ENCODE measurements around the gene MSX1.
A peak's percentile ranks its signal among the peaks of the same experiment; 100 is the strongest.

Gene MSX1

GRCh38 chr4:4857001-4857808, 2.3 kb upstream of the MSX1 start:
- no peak for TF ChIP-seq CTCF (IDR thresholded peaks at IDR 0.05)
- DNase-seq, result no peak

GRCh38 chr4:4857809-4858508, 1.5 kb upstream of the MSX1 start:
- H3K27me3 Mint-ChIP-seq (ENCODE audit: low read depth, poor library complexity), result peaks cover 42% of the 10 kb centered on the region

More at GRCh38 chr4:4857001-4857808, 2.3 kb upstream of the MSX1 start:
- peaks cover 84% of the 10 kb centered on the region for H3K4me1 Mint-ChIP-seq
- H3K4me3 Mint-ChIP-seq, result peak overlapping the region; percentile 80
- H3K27me3 Mint-ChIP-seq (ENCODE audit: low read depth, poor library complexity), result peaks cover 39% of the 10 kb centered on the region
- H3K9me3 Mint-ChIP-seq, result no peaks in the 10 kb centered on the region
- H3K36me3 Mint-ChIP-seq (ENCODE audit: low read depth), result no peaks in the 10 kb centered on the region
- peak overlapping the region; percentile 66 for H3K27ac Mint-ChIP-seq

GRCh38 chr4:4858527-4859324, 739 bp upstream of the MSX1 start:
- Mint-ChIP-seq H3K27me3 (ENCODE audit: low read depth, poor library complexity) (peaks cover 44% of the 10 kb centered on the region), H3K4me1 (peaks cover 84% of the 10 kb centered on the region), H3K27ac (no peak overlapping the region), H3K4me3 (peak overlapping the region; percentile 80), H3K9me3 (no peaks in the 10 kb centered on the region), H3K36me3 (ENCODE audit: low read depth) (peaks cover 5% of the 10 kb centered on the region)
- no peak for TF ChIP-seq CTCF (IDR thresholded peaks at IDR 0.05)
- no peak for DNase-seq

More at GRCh38 chr4:4857809-4858508, 1.5 kb upstream of the MSX1 start:
- H3K4me1 Mint-ChIP-seq, result peaks cover 84% of the 10 kb centered on the region
- no peak overlapping the region for H3K27ac Mint-ChIP-seq
- DNase-seq, result no peak
- H3K4me3 Mint-ChIP-seq, result peak overlapping the region; percentile 80
- no peak for TF ChIP-seq CTCF (IDR thresholded peaks at IDR 0.05)
- H3K36me3 Mint-ChIP-seq (ENCODE audit: low read depth), result peaks cover under 1% of the 10 kb centered on the region
- no peaks in the 10 kb centered on the region for H3K9me3 Mint-ChIP-seq

GRCh38 chr4:4859799-4860599, 534 bp downstream of the MSX1 start:
- Mint-ChIP-seq H3K36me3 (ENCODE audit: low read depth) (peaks cover 15% of the 10 kb centered on the region), H3K27ac (no peak overlapping the region), H3K9me3 (no peaks in the 10 kb centered on the region), H3K27me3 (ENCODE audit: low read depth, poor library complexity) (peaks cover 56% of the 10 kb centered on the region), H3K4me3 (peak overlapping the region; percentile 97), H3K4me1 (peaks cover 85% of the 10 kb centered on the region)
- TF ChIP-seq CTCF (IDR thresholded peaks at IDR 0.05), result no peak
- DNase-seq, result no peak

- Mint-ChIP-seq H3K36me3 (ENCODE audit: low read depth) (peaks cover 15% of the 10 kb centered on the region), H3K9me3 (no peaks in the 10 kb centered on the region), H3K27ac (peak overlapping the region; percentile 95), H3K4me1 (peaks cover 83% of the 10 kb centered on the region), H3K27me3 (ENCODE audit: low read depth, poor library complexity) (peaks cover 57% of the 10 kb centered on the region), H3K4me3 (peak overlapping the region; percentile 97)
- DNase-seq, result peak; percentile 64
- TF ChIP-seq CTCF (IDR thresholded peaks at IDR 0.05), result no peak
Measured at GRCh38 chr4:4860600-4861389, 1.3 kb downstream of the MSX1 start.

Measured in nephron progenitor cell (in vitro differentiated cells).